ENCODE results near the gene WDR47. TPM values are rescaled to one million over a fixed set of nuclear protein-coding genes. Genes with fewer than 3 reads are reported as not detected.
A peak's percentile ranks its signal among the peaks of the same experiment; 100 is the strongest.
"Not testable (repeated sequence)": the region's sequence is repeated elsewhere in the genome, so short reads cannot be mapped to it uniquely, and the experiment has no call there.

Gene WDR47
- total and polyA plus RNA-seq, 9 donors = 7.3 to 21.3 (median 12.6) TPM

GRCh38 chr1:109040627-109040988 lies 1.3 kb downstream of the WDR47 start:
- intact Hi-C loops (cut with DNase I) = loop anchor here in 1 of 4 donors (5.0 kb wide), 2 partner anchors 37 to 57 kb away; partner anchors contain the start of gene TAF13
- no peaks in the 10 kb centered on the region for H3K9me3 ChIP-seq
- no peak for DNase-seq
- no peaks in the 10 kb centered on the region for H3K4me1 ChIP-seq (ENCODE audit: insufficient read depth)
- H3K36me3 ChIP-seq = no peaks in the 10 kb centered on the region
- no peak overlapping the region for H3K27ac ChIP-seq
- WGBS, 3 donors = 17 to 28% (median 20%) methylated on average over 3 of the region's 3 CpGs
- no peaks in the 10 kb centered on the region for H3K27me3 ChIP-seq
- H3K4me3 ChIP-seq = peak overlapping the region; percentile 93
- TF ChIP-seq EP300 (IDR thresholded peaks at IDR 0.05) (no peak), POLR2A (IDR thresholded peaks at IDR 0.05) (no peak)
- TF ChIP-seq, protein P1, sequence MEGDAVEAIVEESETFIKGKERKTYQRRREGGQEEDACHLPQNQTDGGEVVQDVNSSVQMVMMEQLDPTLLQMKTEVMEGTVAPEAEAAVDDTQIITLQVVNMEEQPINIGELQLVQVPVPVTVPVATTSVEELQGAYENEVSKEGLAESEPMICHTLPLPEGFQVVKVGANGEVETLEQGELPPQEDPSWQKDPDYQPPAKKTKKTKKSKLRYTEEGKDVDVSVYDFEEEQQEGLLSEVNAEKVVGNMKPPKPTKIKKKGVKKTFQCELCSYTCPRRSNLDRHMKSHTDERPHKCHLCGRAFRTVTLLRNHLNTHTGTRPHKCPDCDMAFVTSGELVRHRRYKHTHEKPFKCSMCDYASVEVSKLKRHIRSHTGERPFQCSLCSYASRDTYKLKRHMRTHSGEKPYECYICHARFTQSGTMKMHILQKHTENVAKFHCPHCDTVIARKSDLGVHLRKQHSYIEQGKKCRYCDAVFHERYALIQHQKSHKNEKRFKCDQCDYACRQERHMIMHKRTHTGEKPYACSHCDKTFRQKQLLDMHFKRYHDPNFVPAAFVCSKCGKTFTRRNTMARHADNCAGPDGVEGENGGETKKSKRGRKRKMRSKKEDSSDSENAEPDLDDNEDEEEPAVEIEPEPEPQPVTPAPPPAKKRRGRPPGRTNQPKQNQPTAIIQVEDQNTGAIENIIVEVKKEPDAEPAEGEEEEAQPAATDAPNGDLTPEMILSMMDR (IDR thresholded peaks at IDR 0.05) = no peak

DNA sequence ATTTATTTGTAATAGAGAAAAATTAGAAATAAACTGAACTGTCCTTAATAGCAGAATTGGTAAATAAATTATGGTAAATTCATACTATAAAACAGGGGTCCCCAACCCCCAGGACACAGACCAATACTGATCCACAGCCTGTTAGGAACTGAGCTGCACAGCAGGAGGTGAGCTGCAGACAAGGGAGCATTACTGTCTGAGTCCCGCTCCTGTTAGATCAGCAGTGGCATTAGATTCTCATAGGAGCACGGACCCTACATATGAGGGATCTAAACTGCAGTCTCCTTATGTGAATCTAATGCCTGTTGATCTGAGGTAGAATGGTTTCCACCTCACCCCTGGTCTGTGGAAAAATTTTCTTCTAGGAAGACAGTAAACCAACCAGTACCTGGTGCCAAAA lies 7.5 kb downstream of the WDR47 start:
- 91 to 97% (median 93%) methylated on average over 2 of the region's 2 CpGs for WGBS, 3 donors
- Histone ChIP-seq H3K9me3 (no peaks in the 10 kb centered on the region), H3K4me1 (ENCODE audit: insufficient read depth) (no peaks in the 10 kb centered on the region), H3K27ac (no peak overlapping the region), H3K36me3 (no peaks in the 10 kb centered on the region), H3K4me3 (no peak overlapping the region), H3K27me3 (no peaks in the 10 kb centered on the region)
- no peak for DNase-seq
- intact Hi-C loops (cut with DNase I) = no loop called here
- TF ChIP-seq POLR2A (IDR thresholded peaks at IDR 0.05) (no peak), EP300 (IDR thresholded peaks at IDR 0.05) (no peak)
- TF ChIP-seq, protein P1 (IDR thresholded peaks at IDR 0.05) = no peak

- not testable (repeated sequence) for H3K27me3 ChIP-seq; H3K36me3 ChIP-seq; DNase-seq; H3K27ac ChIP-seq; H3K9me3 ChIP-seq; H3K4me1 ChIP-seq (ENCODE audit: insufficient read depth); H3K4me3 ChIP-seq
- 93 to 98% (median 94%) methylated on average over 8 of the region's 8 CpGs for WGBS, 3 donors
- intact Hi-C loops (cut with DNase I) = loop anchor here in 1 of 4 donors (10.0 kb wide), 1 partner anchor 85 kb away; the partner anchor contains the start of gene ELAPOR1
Measured at GRCh38 chr1:109029493-109029892, 12.4 kb downstream of the WDR47 start.

DNA sequence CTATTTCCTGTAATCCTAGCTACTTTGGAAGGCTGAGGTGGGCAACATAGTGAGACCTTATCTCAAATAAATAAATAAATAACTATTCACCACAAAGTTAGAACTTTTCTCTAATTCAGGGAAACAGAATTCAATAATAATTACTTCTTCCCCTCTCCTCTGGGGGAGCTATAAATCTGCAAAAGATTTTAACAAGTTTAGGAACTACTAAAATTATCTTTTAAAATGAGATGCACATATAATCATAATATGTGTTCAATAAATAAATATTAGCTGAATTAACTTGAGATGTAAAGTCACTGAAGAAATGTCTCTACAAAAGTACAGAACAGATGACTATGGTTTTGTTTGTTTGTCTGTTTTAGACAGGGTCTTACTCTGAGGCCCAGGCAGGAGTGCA lies 14.1 kb downstream of the WDR47 start:
- H3K27me3 ChIP-seq = no peaks in the 10 kb centered on the region
- no peaks in the 10 kb centered on the region for H3K4me1 ChIP-seq (ENCODE audit: insufficient read depth)
- no peak for DNase-seq
- no peak overlapping the region for H3K27ac ChIP-seq
- H3K36me3 ChIP-seq = no peaks in the 10 kb centered on the region
- TF ChIP-seq EP300 (IDR thresholded peaks at IDR 0.05) (no peak), POLR2A (IDR thresholded peaks at IDR 0.05) (no peak)
- TF ChIP-seq, protein P1 (IDR thresholded peaks at IDR 0.05) = no peak
- H3K9me3 ChIP-seq = no peaks in the 10 kb centered on the region
- intact Hi-C loops (cut with DNase I) = loop anchor here in 1 of 4 donors (10.0 kb wide), 1 partner anchor 87 kb away; the partner anchor contains the start of gene ELAPOR1
- no peak overlapping the region for H3K4me3 ChIP-seq

GRCh38 chr1:109025694-109026093 lies 16.2 kb downstream of the WDR47 start:
- no peak overlapping the region for H3K27ac ChIP-seq
- H3K4me3 ChIP-seq = no peak overlapping the region
- H3K4me1 ChIP-seq (ENCODE audit: insufficient read depth) = no peaks in the 10 kb centered on the region
- no peaks in the 10 kb centered on the region for H3K9me3 ChIP-seq
- DNase-seq = no peak
- no peaks in the 10 kb centered on the region for H3K27me3 ChIP-seq
- no peaks in the 10 kb centered on the region for H3K36me3 ChIP-seq
- 90 to 94% (median 91%) methylated on average over 6 of the region's 6 CpGs for WGBS, 3 donors
- TF ChIP-seq POLR2A (IDR thresholded peaks at IDR 0.05) (no peak), EP300 (IDR thresholded peaks at IDR 0.05) (no peak)
- TF ChIP-seq, protein P1 (IDR thresholded peaks at IDR 0.05) = no peak
- intact Hi-C loops (cut with DNase I) = loop anchor here in 1 of 4 donors (10.0 kb wide), 1 partner anchor 89 kb away; the partner anchor contains the start of gene ELAPOR1

Measured in ovary (tissue), 9 donors.